LHCN-M2 (cell line): ENCODE data around the gene ETV1. TPM values are rescaled to one million over a fixed set of nuclear protein-coding genes. Genes with fewer than 3 reads are reported as not detected.
"Not testable (repeated sequence)": the region's sequence is repeated elsewhere in the genome, so short reads cannot be mapped to it uniquely, and the experiment has no call there.

Experiments
- DNase-seq: peaks from one replicate; pipeline ENCODE4 v3.0.0-alpha.2; 2012; ENCODE audit warnings: low read depth
- total RNA-seq: library from RNA; depleted of rRNA; stranded (reverse); fragments of >200 nt; gene quantifications from 2 replicates; pipeline ENCODE4 v1.2.3, GENCODE V29; 2014

ETV1 gene
- total RNA-seq, 1 experiment from 2014 or later = 33.2 TPM

DNA sequence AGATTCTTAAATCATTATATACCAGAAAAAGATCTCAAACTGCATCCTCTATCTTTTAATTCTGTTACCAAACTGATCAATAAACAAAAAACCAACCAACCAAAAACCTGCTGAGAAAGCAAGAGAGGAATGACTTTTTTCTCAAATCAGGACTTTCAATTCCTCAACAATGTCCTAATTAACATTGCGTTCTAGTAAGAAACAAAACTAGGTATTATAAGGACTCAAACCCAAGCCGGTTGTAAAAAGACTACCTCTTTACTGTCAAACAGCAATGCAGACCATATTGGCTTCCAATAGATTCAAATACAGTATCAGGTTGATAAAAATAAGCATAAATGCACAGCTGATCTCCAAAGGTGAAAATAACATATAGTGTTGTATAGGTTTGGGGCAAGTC, 57.3 kb downstream of the ETV1 start:
- no peak for DNase-seq

DNA sequence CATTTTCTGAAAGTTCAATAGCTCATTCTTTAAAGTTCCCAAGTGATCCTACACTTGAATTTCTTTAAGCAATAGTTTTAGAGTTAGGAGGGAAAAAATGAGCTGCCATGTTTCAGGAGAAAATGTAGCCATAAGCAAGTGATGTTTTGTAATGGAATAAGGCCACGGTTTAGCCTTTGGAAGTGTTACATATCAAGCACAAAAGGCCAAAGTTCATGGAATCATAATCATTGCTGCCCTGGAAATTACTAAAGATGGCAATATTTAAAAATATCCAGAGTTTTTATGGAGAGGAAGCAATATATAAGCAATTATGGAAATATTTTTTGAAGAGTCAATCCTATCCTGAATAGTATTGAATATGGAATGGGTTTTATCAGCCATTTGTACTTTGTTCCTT, 68.4 kb downstream of the ETV1 start:
- peak; percentile 20 for DNase-seq

DNA sequence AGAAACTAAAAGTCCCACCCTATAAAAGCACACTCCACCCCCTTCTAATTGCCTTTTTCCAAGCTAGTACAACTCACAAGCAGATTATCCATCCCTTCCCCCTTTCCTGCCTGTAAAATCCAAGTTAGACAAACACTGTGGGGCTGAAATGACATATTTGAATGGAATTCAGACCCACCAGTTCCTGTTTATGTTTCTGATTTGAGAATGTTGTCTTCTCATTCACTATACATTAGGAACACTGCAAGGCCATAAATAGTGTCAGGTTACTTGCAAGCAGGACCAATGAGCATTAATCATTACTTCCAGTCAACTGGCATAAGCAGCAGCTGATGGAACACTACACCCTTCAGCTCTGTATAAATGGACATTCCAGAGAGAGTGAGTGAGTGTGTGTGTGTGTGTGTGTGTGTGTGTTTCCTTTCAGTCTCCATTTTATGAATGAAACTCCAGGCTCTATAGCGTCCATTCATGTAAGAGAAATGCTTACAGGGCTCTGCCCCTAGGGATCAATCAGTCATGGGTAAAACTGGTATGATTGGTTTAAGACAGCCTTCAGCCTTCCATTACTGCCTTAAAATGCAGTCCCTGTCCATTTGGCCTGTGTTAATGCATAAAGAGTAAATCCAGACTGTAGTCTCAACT, 69.3 kb downstream of the ETV1 start:
- DNase-seq = peak; percentile 100

DNA sequence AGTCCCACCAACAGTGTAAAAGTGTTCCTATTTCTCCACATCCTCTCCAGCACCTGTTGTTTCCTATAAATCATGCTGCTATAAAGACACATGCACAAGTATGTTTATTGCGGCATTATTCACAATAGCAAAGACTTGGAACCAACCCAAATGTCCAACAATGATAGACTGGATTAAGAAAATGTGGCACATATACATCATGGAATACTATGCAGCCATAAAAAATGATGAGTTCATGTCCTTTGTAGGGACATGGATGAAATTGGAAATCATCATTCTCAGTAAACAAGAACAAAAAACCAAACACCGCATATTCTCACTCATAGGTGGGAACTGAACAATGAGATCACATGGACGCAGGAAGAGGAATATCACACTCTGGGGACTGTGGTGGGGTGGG, 71.1 kb downstream of the ETV1 start:
- not testable (repeated sequence) for DNase-seq

DNA sequence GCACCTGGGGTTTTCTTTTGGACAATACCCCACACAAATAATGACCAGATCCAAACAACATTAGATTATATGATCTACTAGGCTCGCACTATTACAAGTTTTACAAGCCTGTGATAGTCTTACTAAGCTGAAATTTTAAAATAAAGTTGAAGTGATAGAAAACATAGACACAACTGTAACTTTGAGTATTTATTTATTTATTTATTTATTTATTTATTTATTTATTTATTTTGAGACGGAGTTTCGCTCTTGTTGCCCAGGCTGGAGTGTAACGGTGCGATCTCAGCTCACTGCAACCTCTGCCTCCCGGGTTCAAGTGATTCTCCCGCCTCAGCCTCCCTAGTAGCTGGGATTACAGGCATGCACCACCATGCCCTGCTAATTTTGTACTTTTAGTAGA, 72.4 kb downstream of the ETV1 start:
- not testable (repeated sequence) for DNase-seq

DNA sequence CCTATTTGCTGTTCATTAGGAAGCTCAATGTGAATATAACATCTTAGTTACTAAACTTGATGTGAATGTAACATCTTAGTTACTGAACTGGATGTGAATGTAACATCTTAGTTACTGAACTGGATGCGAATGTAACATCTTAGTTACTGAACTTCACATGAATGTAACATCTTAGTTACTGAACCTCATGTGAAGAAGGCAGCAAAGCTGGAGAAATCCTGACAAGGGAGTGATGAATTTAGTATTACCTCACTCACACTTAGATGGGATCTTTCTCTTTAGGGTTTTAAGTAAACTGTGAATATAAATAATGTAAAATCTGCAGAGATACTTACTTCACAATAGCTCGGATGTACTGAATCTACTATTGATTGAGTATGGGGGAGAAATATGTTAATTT, 73.6 kb downstream of the ETV1 start:
- DNase-seq = no peak

DNA sequence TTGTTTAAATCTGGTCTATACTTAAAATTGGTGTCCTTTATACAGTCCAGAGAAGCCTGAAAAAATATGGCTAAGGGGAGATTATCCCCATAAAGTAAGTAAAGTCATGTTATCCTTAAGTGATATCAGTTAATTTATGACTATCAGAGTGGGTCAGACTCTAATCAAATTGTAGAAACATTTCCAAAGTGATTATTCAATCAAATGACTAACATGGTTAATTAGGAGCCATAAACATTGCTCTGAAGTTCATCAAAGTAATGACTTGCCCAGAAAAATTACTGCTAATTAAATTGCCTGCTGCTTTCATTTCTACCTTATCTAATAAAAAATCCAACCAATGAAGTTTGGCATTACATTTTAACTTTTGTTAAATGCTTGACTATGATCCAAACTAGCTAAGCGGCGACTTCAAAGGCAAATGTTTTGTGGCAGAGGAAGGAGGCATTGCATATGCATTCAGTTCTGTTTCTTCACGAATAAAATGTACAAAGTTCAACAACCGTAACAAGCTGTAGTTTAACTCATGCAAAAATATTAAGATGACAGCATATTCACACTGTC, 76.7 kb downstream of the ETV1 start:
- DNase-seq = no peak

DNA sequence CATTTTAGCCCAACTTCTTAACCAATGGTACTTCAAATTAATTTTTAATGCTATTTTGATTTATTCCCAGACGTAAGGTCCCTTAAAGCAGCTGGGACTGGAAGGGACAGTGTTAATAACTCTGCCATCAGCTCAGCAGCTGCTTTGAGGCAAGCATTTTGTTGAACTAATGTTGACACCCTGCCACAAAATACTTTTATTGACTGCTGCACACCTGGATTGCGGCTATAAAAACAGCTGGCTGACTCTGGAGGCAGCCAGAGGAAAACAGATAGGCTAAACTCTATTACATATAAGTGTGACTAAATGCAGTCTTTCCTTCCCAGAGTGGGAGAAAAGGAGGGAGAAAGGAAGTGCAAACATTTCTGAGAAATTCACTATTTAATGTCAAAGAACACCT, 77.6 kb downstream of the ETV1 start:
- peak; percentile 29 for DNase-seq

DNA sequence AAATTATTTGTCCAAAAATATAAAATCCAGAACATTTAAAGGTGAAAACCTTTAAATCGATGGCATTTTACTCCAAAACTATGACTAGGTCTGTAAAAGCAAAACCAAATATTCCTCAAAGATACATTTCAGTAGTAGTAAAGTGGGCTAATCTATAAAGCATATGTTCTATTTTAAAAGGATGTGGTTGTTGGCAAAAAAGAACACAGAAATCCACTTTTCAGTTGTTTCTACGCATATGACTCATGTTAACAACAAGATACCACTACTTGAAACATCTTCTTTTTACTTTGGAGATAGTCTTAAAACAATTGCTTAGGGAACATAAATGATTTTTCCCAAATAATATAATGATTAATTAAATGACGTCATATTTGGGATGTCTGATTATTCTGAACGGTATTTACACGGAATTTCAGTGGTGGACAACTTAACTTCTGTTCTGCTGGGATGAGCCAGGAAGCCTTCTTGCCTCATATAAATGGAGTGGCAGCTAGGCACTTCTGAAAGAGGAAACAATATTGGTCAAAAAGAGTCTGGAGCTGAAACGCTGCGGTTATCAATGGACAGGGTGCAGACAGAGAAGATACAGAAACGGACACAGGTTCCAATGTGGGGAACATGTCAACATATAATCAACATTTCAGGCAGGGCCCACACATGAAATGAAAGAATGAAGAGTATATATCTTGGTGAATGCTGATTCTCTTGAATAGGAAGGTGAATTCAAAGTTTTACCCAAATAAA, 78.5 kb downstream of the ETV1 start:
- peak; percentile 35 for DNase-seq

DNA sequence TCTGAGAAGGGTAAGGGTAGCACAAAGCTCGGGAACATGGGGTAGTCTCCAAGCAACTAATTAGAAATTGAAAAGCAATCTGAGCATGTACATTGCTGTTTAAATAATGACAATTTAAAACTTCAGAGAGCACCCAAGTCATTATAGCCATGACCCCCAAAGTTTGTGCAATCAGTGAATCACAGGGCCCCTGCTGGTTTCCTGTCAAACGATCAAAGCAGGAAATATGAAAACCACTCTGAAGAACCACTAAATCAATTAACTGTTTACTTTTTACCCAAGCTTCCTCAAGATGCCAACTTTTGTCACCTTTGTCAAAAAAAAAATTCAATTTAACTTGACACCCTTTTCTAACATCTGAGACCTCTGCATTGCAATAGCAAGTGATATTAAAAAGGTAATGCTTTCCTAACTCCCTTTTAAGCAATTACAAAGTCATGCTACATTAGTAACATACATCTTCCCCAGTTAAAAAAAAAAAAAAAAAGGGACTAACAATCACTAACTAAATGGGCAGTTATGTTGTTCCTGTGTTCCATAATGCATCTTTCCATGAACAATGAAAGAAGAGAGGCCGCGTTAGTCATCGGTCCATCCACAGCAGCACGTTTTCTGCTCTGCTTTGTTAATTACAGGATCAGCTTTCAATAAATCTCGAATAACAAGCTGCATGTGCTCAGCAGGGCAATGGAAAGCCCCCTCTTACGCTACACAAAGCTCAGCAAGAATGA, 80.6 kb downstream of the ETV1 start:
- DNase-seq = no peak

DNA sequence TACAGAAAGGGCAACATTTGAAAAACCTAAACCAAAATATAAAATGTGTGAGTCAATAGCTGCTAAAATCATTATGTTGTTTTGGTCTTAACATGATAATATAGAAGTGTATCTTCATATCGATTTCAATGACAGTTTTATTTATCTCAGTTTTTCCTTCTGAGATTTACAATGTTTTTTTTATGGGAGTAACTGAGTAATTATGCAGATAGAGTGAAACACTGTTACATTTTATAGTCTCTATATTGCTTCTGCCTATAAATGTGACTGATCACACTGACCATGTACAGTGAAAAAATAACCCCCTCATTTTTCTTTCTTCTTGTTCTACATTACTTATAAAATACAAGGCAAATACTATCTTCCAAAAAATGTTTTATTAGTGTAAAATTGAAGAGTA, 81.6 kb downstream of the ETV1 start:
- no peak for DNase-seq

DNA sequence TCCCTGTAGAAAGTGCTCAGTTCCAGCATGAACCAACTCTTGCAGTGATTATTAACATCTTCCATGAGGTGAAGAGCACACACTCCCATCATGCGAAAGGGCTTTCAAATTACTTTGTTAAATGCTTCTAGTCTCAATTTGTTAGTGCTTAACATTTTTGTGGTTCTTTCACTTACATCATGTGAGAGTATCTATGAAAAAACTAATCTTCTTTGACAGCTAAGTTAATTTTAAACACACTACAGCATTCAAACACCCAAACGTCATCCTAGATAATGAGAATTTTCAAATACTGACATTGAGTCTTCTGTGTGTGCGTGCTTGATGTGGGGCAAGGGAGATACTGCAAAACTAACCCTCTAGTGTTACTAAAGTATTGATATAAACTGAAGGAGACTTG, 84.8 kb downstream of the ETV1 start:
- no peak for DNase-seq

DNA sequence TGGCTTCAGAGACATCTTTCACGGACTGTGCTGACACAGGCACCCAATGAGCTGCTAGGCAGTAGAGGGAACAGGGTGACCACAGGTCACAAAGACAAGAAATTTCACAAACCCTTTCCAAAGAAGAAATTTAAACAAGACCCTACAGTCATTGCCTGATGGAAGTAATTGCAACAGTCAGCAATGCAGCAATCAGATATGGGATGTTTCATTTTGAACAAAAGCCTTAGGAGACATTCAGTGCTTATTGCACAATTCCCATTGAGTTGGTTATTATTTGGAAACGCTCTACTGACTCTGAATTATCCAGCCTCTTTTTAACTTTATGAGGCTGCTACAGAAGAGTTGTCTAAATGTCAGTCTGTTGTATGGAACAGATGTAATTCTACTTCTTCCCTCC, 85.5 kb downstream of the ETV1 start:
- no peak for DNase-seq

DNA sequence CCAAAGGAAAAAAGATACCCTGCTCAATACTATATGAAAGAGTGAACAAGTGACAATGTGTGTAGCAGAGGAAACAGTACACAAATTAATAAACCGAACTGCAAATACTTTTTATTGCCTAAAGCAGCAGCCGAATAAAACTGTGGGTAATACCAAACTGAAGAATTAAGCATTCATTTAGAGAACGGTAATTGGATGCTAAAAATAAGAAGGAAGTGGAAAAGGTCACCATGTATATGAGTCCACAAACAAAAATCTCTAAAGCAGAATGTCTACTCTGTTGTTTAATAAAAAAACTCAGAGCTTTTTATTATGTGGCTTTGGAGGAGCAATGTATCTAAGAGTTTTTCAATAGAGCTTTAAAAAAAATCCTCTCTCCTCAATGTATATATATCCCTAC, 87.9 kb downstream of the ETV1 start:
- DNase-seq = no peak

DNA sequence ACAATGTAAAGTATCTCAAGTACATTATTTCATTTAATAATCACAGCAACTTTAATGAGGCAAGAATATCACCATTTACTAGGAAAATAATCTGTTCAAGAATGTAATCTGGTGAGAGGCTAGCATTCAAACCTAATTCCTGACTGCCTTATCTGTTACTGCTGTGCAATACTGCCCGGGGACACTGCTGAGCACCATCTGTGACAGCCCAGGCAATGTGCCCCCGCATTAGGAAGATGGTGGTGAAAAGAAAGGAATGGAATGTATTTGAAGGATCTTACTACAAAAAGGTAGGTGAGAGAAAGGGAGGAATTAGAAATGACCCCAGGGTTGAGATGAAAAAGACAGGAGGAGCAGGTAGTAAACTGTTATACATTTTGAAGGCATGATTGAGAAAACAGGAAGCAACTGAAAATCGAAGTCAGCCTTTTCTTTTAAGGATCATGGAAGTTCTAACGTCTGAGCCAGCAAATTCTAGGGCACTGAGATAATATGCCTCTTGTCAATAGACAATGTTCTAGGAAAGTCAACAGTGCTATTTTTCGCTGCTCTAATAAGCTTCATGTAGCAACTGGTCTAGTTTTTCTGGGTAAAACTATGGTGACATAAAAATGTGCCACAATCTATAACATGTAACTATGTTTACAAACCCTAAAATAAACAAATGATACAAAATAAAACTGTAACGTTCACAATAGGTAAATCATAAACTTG, 90.4 kb downstream of the ETV1 start:
- no peak for DNase-seq

DNA sequence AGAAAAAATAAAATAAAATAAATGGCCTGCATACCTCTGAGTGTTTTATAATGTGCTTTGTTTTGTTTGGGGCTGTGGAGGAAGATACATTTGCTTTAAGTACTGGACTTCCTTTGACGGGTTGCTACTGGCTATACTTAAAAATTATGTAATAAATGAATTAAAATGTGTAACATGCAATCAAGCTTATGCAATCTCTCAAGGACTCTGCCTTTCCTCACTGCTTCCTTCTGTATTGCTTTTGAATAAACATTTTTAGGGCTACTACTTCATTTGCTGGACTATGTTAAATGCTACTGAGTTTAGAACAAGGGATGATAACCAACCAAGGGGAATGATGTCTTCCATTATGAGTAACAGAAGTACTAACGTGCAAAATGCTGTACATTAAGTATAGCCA, 91.6 kb downstream of the ETV1 start:
- DNase-seq = no peak

DNA sequence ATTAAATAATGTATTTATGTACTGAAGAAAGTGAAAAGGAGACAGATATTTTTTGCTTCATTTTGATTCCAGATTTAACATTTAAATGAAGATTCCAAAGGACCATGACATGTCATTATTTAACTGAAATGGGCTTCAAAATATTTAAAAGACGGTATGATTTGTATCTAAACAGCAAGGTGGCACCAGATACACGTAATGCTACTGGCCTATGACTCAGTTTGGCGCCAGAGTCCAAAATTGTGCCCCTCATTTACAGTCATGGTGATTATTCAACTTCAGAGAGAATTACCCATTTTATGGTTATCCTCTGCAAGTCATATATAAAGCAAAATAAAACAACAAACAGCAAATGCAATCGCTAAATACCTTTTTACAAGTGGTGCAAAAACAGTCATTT, 94.5 kb downstream of the ETV1 start:
- DNase-seq = no peak

DNA sequence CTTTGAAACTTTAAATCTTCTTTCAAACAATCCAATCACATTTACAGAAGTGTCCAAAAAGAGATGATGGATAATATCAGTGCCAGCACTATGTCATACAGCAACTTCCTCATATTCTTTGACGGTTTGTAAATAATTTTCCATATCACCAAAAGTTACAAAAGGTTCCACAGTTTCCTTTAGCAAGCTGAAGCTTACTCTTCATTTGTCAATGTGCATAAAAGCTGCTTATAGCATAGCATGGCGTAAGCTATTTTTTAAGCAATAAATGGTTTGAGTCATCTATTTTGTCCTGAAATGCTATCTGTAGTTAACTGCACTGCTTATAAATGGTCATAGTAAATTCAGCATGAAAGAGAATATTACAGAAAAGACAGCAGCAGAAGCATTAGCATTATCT, 95.1 kb downstream of the ETV1 start:
- no peak for DNase-seq

DNA sequence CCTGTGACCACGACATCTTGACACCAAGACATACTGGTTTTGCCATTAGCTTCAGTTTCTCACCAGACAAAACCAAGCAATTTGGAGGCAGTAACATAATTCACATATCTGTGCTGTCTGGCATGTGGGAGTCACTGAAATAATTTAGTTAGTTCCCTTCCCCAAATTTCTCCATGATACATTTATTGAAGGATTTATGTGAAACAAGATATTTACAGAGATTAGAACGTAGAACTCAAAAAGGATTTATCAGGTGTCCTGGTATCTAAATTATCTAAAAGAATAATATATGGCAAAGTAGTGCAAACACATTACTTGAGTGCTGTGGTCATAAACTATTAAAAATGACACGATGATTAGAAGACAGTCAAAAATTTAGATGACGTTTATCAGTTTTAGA, 98.7 kb downstream of the ETV1 start:
- no peak for DNase-seq

DNA sequence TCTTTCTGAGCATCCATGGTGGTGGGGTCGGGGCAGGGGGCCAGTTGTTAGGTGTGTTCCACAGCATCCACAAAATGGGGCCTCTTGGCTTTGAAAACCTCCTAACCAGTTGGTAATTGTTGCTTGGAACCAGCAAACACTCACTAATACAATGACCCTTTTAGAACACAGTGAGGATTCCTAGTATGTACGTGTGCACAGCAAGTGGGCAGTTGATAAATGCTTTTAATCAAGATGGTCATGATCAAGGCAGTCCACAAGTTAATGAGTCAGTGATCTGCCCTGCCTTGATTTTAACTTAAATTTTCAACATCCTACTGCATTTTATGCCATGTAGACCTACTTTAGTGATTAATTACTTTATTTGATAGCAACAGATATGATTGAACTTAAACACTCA, 103.1 kb downstream of the ETV1 start:
- DNase-seq = no peak

DNA sequence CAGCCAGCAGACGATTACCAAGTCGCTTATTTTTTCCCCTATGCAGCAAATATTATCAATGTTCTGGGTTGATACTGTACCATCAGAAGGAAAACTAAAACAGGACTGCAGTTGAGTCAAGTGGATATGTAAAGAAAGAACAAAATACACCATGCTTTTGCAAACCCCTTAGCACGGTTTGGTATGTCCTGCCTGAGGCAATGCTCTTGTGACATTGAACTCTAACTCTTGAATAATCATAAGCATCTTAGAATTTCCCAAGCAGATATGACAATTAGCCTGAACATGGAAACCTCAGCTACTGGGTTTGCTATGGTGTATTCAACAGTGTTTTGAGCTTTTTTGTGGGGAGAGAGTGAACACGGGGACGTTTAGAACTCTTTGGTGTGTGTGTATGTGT, 107.4 kb downstream of the ETV1 start:
- no peak for DNase-seq

DNA sequence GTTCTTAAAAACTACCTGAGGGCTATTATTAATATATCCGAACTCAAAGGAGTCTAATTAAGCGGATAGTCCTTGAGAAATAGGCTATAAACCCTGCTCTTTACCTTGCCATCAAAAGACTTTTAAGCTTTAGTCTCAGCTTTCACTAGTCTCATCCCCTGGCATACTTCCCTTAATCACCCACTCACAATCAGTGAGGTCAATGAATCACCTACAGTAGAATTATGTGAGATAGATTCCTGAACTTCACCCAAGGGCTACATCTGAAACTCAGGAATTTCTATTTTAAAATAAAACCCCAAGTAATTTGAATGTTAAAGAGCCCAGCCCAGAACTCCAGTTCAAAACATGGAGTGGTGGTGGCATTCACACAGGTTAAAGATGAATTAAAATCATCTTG, 108.7 kb downstream of the ETV1 start:
- DNase-seq = peak; percentile 81
